NT2/D1 (cell line): ENCODE measurements around the gene VPS8.

Experiments used
- DNase-seq: peaks from one replicate; pipeline ENCODE4 v3.0.0-alpha.2; 2011; ENCODE audit warnings: low read depth, low spot score
- H3K27me3 ChIP-seq: 2 replicates; pipeline ENCODE4 v1.6.0; 2011; ENCODE audit warnings: mild to moderate bottlenecking; ENCODE audit not compliant: insufficient read length, insufficient read depth
- H3K36me3 ChIP-seq: 2 replicates; pipeline ENCODE4 v1.6.1; 2011; ENCODE audit warnings: mild to moderate bottlenecking, low read length, mixed read lengths; ENCODE audit not compliant: insufficient read depth, insufficient read length
- H3K4me1 ChIP-seq: 2 replicates; pipeline ENCODE4 v1.5.1; 2011; ENCODE audit not compliant: insufficient read depth, insufficient read length
- H3K4me3 ChIP-seq: 2 replicates; pipeline ENCODE4 v1.5.1; 2011; ENCODE audit warnings: low read depth; ENCODE audit not compliant: insufficient read length
- H3K9ac ChIP-seq: 2 replicates; pipeline ENCODE4 v1.6.0; 2011; ENCODE audit warnings: low read depth; ENCODE audit not compliant: insufficient read length
- H3K9me3 ChIP-seq: 2 replicates; pipeline ENCODE4 v1.5.1; 2011; ENCODE audit warnings: mild to moderate bottlenecking, low read length; ENCODE audit not compliant: insufficient read depth
- SUZ12 ChIP-seq: IDR thresholded peaks from 2 replicates; pipeline ENCODE4 v1.6.1; 2011; ENCODE audit not compliant: insufficient read length, insufficient read depth; ENCODE audit errors: extremely low read depth
- YY1 ChIP-seq: IDR thresholded peaks from 2 replicates; pipeline ENCODE4 v1.6.1; 2011; ENCODE audit not compliant: insufficient read length, insufficient read depth
- ZNF274 ChIP-seq: IDR thresholded peaks from 2 replicates; pipeline ENCODE4 v1.6.1; 2011; ENCODE audit warnings: mild to moderate bottlenecking, low read depth, low read length

VPS8 gene

GRCh38 chr3:184769382-184770170 is 42.4 kb upstream of the VPS8 start:
- no peak overlapping the region for H3K9ac ChIP-seq
- H3K9me3 ChIP-seq = no peaks in the 10 kb centered on the region
- H3K27me3 ChIP-seq = no peaks in the 10 kb centered on the region
- no peaks in the 10 kb centered on the region for H3K36me3 ChIP-seq
- TF ChIP-seq YY1 (no peak), ZNF274 (no peak), SUZ12 (no peak)
- H3K4me1 ChIP-seq = peaks cover 13% of the 10 kb centered on the region
- no peak overlapping the region for H3K4me3 ChIP-seq
- no peak for DNase-seq

GRCh38 chr3:184770541-184770940 is 41.4 kb upstream of the VPS8 start:
- TF ChIP-seq SUZ12 (no peak), YY1 (no peak), ZNF274 (no peak)
- Histone ChIP-seq H3K9me3 (no peaks in the 10 kb centered on the region), H3K9ac (no peak overlapping the region), H3K4me1 (peaks cover 13% of the 10 kb centered on the region), H3K36me3 (no peaks in the 10 kb centered on the region), H3K27me3 (no peaks in the 10 kb centered on the region), H3K4me3 (no peak overlapping the region)
- DNase-seq = no peak

- Histone ChIP-seq H3K4me1 (peaks cover 13% of the 10 kb centered on the region), H3K27me3 (no peaks in the 10 kb centered on the region), H3K9me3 (no peaks in the 10 kb centered on the region), H3K4me3 (no peak overlapping the region), H3K36me3 (no peaks in the 10 kb centered on the region), H3K9ac (no peak overlapping the region)
- no peak for TF ChIP-seq YY1
- TF ChIP-seq SUZ12 = no peak
- no peak for TF ChIP-seq ZNF274
- no peak for DNase-seq
Observed at GRCh38 chr3:184771301-184772127, 40.5 kb upstream of the VPS8 start.

- no peak for DNase-seq
- Histone ChIP-seq H3K36me3 (no peaks in the 10 kb centered on the region), H3K9ac (no peak overlapping the region), H3K4me3 (no peak overlapping the region), H3K4me1 (peaks cover 12% of the 10 kb centered on the region), H3K9me3 (no peaks in the 10 kb centered on the region), H3K27me3 (no peaks in the 10 kb centered on the region)
- TF ChIP-seq ZNF274 = no peak
- no peak for TF ChIP-seq SUZ12
- no peak for TF ChIP-seq YY1
Observed at GRCh38 chr3:184772667-184773272, 39.2 kb upstream of the VPS8 start.

- Histone ChIP-seq H3K9ac (no peak overlapping the region), H3K9me3 (no peaks in the 10 kb centered on the region), H3K4me1 (peaks cover 12% of the 10 kb centered on the region), H3K27me3 (no peaks in the 10 kb centered on the region), H3K36me3 (no peaks in the 10 kb centered on the region), H3K4me3 (no peak overlapping the region)
- TF ChIP-seq SUZ12 (no peak), YY1 (no peak), ZNF274 (no peak)
- DNase-seq = no peak
Observed at GRCh38 chr3:184773283-184774186, 38.4 kb upstream of the VPS8 start.

DNA sequence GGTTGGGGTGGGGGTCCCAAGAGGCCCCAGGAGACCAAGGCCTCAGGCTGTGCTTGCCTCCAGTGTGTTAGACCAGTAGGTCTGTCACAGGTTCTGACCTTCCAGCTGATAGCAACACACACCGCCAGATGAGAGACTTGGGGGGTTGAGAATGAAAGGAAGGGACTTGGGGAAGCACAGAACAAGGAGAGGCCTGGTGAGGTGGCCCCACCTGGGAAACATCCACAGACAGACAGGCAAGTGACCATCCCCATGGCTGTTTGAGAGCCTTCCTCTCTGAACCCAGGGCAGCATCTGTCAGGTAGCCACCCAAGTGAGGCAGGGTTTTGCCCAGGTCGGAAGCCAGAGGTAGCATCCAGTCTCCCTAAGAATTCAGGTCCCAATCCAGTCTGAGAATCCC is 35.0 kb upstream of the VPS8 start:
- DNase-seq = no peak
- Histone ChIP-seq H3K9ac (no peak overlapping the region), H3K9me3 (no peaks in the 10 kb centered on the region), H3K27me3 (no peaks in the 10 kb centered on the region), H3K4me1 (peaks cover 9% of the 10 kb centered on the region), H3K36me3 (no peaks in the 10 kb centered on the region), H3K4me3 (no peak overlapping the region)
- TF ChIP-seq ZNF274 (no peak), SUZ12 (no peak), YY1 (no peak)
